SU-DHL-6 (cell line): ENCODE results near the gene ACE.

ENCODE experiments used
- CTCF ChIP-seq: fragments of 200-600 bp; sonication (generic); IDR thresholded peaks from one replicate; pipeline ENCODE4 v1.5.1; 2017; ENCODE audit warnings: antibody characterized with exemption, mild to moderate bottlenecking, low read length, moderate library complexity; ENCODE audit not compliant: insufficient read depth, poor library complexity, severe bottlenecking
- EZH2phosphoT487 ChIP-seq: fragments of 200-600 bp; sonication (generic), shearing (Covaris generic); conservative IDR thresholded peaks from 2 replicates; pipeline ENCODE4 v1.6.1; 2018; ENCODE audit warnings: mild to moderate bottlenecking, antibody characterized with exemption, low read length, moderate library complexity, mixed read lengths

DNA sequence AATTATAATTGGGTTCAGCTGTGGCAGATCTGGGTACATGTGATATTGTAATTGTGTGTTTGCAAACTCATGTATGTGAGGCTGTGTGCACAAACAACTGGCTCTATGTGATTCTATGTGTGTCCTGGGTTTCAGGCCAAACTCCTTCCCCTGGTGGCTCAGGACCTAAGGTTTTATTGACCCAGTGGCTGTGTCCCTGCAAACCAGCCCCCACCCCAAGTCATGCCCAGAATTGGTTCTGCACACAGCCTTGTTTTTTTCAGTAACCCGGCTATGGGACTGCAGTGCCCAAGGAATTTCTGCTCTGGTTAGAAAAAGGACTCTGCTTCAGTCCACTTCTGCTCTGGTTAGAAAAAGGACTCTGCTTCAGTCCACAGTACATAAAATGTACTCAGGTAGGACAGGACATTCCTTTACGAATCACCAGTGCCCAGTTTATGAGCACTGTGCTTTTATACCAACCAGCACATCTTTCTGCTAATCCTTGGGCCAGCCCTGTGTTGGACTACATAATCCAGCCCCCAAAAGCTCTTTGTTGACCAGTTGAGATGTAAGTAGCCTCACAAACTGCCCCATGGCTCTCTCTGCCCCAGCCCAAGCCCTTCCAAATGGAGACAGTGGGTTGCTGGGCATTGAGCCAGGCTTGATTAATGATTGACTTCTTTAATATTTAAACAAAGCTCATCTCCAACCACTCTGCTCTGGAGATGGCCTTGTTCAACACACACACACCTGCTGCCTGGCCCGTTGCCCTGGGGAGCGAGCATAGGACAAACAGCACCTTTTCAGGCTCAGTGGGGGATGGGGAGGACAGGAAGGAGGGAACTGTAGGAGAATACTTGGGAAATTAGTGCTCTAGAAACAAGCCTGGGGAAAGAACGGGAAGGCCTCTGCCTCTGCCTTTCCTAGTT lies 43.4 kb downstream of the ACE start:
- TF ChIP-seq CTCF (no peak), EZH2phosphoT487 (no peak)
